Activated naive CD8-positive, alpha-beta T cell treated with anti-CD3 and anti-CD28 coated beads, Interleukin-2, amount 10 ng/mL, durations not matched to agents 7 days and 5 days (primary cell): ENCODE results near the gene TMEM217. TPM values are rescaled to one million over a fixed set of nuclear protein-coding genes. Genes with fewer than 3 reads are reported as not detected.

Experiments used
- ATAC-seq: fragments of 150-1000 bp; cut with Tn5 transposase; one replicate; pipeline ENCODE4 v1.10.0; 2021; ENCODE audit warnings: low read depth, moderate library complexity
- POLR2A ChIA-PET: fragments of 350-600 bp; sonication (Branson Sonifier 250); formaldehyde crosslinking; loops from one replicate; lab custom pipeline; 2021; ENCODE audit warnings: antibody characterized with exemption; lab: Charles Lee
- DNase-seq: peaks from one replicate; pipeline ENCODE4 v3.0.0; 2021
- H3K27ac Mint-ChIP-seq: one replicate; pipeline ENCODE4 v1.8.0; 2022; ENCODE audit warnings: mild to moderate bottlenecking, mixed read lengths
- H3K27me3 Mint-ChIP-seq: one replicate; pipeline ENCODE4 v1.8.0; 2022; ENCODE audit warnings: mild to moderate bottlenecking, moderate library complexity, mixed read lengths
- H3K36me3 Mint-ChIP-seq: one replicate; pipeline ENCODE4 v1.8.0; 2021; ENCODE audit warnings: mild to moderate bottlenecking, mixed read lengths
- H3K4me1 Mint-ChIP-seq: one replicate; pipeline ENCODE4 v1.8.0; 2021; ENCODE audit warnings: mixed read lengths
- H3K4me3 Mint-ChIP-seq: one replicate; pipeline ENCODE4 v1.8.0; 2022; ENCODE audit warnings: mild to moderate bottlenecking, moderate library complexity, mixed read lengths
- H3K9me3 Mint-ChIP-seq: one replicate; pipeline ENCODE4 v1.8.0; 2021; ENCODE audit warnings: mixed read lengths
- total RNA-seq, 2 experiments: library from RNA; stranded (reverse); gene quantifications; one replicate each; pipeline ENCODE4 v1.2.3, GENCODE V29; 2021

Gene TMEM217
- total RNA-seq, 2 experiments from 2014 or later = 1.4 to 2.0 TPM

DNA sequence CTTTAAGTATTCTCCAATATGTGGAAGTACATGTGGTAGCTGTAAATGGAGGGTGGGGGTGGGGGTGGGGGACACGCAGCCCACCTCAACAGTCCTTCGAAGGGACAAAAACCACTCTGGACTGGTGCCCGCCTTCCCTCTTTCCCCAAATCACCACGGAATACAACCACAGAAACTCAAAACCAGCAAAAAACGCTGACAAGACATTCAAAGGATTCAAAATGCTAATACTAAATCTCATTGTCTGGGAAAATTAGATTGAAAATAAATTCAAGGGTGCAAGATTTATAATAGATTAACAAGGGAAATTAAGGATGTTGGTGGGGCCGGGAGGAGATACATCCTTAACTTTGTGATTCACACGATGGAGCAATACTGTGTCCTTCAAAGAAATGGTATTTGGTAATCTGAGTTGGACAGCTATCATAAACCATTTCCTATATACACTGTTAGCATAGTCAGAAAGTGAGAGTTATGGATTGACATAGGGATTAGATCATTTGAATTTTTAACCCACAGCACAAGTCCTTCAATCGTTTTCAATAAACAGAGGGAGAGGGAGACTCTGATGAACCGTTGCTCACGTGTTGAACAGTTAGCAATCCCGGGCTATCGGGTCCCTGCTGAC, 1.1 kb downstream of the TMEM217 start:
- POLR2A ChIA-PET = interaction anchor here (0.5 to 2.8 kb wide), 11 partner anchors 16 to 486 kb away, joined by 3 to 15 read pairs (median 4); partner anchors contain the start of gene PIM1
- Mint-ChIP-seq H3K27ac (no peak overlapping the region), H3K27me3 (peaks cover 2% of the 10 kb centered on the region), H3K4me1 (peaks cover 34% of the 10 kb centered on the region), H3K4me3 (peak overlapping the region; percentile 94), H3K9me3 (no peaks in the 10 kb centered on the region), H3K36me3 (peaks cover 16% of the 10 kb centered on the region)
- ATAC-seq (no peak), DNase-seq (no peak)

- H3K9me3 Mint-ChIP-seq = no peaks in the 10 kb centered on the region
- peaks cover 2% of the 10 kb centered on the region for H3K27me3 Mint-ChIP-seq
- peaks cover 5% of the 10 kb centered on the region for H3K36me3 Mint-ChIP-seq
- H3K27ac Mint-ChIP-seq = no peak overlapping the region
- H3K4me3 Mint-ChIP-seq = no peak overlapping the region
- H3K4me1 Mint-ChIP-seq = peaks cover 28% of the 10 kb centered on the region
- POLR2A ChIA-PET = no interaction called here
- ATAC-seq (no peak), DNase-seq (no peak)
Measured at GRCh38 chr6:37254881-37255280, 3.1 kb downstream of the TMEM217 start.

DNA sequence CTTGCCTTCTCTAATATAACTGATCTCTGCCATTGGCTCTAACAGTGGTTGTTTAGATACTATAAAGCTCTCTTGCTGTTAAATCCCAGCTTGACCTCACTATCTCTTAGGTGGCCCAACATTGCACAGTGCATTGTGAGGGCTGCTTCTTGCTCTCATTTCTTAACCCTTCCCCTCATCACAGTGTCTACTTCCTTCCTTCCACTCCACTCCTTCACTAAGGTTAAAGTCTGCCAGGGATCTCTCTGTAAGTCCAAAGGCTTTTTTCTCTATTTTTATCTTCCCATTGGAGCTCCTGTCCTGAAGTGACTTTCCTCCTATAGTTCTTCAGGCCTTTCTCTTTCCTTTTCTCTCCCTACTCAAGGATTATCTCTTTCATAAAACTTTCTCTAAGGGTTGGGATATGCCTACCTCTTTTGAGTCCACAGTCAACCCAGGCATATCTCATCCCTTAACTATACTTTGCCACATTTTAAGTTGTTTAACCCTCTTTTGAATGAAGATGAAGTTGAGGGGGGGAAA, 4.4 kb downstream of the TMEM217 start:
- ATAC-seq = no peak
- Mint-ChIP-seq H3K27ac (no peak overlapping the region), H3K36me3 (peaks cover 5% of the 10 kb centered on the region), H3K27me3 (peaks cover 6% of the 10 kb centered on the region), H3K9me3 (no peaks in the 10 kb centered on the region), H3K4me3 (no peak overlapping the region), H3K4me1 (peaks cover 22% of the 10 kb centered on the region)
- DNase-seq = no peak
- POLR2A ChIA-PET = no interaction called here

DNA sequence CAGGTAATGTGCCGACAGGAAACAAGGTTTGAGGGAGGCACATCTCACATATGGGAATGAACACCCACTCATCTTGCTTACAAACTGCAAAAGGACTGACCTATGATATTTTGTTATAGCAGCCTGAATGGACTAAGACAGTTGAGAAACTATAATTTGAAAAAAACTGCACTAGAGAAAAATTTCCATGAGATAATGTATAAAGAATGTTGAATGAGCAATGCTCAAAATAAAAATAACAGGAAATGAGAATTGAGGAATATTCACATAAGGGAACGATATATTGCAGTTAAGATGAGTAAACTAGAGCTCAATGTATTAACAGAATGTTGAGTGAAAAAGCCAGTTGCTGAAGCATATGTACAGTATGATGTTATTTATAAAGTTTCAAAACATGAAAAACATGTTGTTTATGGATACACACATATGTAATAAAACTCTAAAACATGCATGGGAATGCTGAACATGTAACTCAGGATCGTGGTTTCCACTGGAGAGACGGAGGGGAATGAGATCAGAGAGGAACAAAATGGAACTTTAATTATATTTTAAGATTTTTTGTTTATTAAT, 6.6 kb downstream of the TMEM217 start:
- peaks cover 9% of the 10 kb centered on the region for H3K4me1 Mint-ChIP-seq
- H3K27me3 Mint-ChIP-seq = peaks cover 6% of the 10 kb centered on the region
- H3K4me3 Mint-ChIP-seq = no peak overlapping the region
- H3K36me3 Mint-ChIP-seq = peaks cover 10% of the 10 kb centered on the region
- H3K27ac Mint-ChIP-seq = no peak overlapping the region
- ATAC-seq = no peak
- POLR2A ChIA-PET = no interaction called here
- no peak for DNase-seq
- H3K9me3 Mint-ChIP-seq = no peaks in the 10 kb centered on the region

DNA sequence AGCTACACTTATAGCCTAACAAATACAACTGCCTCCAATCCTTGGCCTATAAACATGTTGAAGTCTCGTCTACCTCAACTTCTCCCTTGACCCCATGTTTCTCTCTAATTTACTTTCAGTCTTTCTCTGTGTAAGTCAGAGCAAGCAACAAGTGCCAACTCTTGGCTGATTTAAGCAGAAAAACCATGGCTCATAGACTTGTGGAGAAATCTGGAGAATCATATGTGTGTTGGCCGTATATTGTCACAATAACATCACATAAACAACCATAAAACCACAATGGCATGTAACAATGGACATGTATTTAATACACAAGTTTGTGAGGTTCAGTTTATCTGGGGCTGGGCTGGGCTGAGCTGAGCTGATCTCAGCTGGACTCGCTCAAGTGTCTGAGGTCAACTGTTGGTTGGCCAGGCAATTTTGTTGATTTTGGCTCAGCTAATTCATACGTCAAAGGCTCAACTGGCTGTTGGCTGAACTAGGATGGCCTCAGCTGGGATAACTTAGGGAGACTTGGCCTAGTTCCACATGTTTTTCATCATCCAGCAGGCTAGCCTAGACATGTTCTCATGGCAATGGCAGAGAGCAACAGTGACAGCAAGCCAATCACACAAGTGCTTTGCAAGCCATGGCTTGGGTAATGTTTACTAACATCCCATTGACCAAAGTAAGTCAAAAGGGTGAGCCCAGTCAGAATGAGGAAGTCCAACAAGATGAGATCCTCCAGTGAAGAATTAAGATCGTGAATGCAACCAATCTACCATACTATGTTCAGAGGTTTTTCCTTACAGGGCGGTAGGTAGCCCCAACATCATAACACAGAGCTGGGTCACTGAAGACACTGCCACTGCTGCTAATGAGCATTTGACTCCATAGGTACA, 13.3 kb downstream of the TMEM217 start:
- Mint-ChIP-seq H3K4me1 (peaks cover 14% of the 10 kb centered on the region), H3K27ac (no peak overlapping the region), H3K27me3 (peaks cover 6% of the 10 kb centered on the region), H3K9me3 (peaks cover 1% of the 10 kb centered on the region), H3K4me3 (no peak overlapping the region), H3K36me3 (peaks cover 5% of the 10 kb centered on the region)
- ATAC-seq (no peak), DNase-seq (no peak)
- POLR2A ChIA-PET = no interaction called here

- Mint-ChIP-seq H3K4me1 (peaks cover 15% of the 10 kb centered on the region), H3K9me3 (peaks cover 1% of the 10 kb centered on the region), H3K27me3 (peaks cover 2% of the 10 kb centered on the region), H3K27ac (no peak overlapping the region), H3K36me3 (peaks cover 5% of the 10 kb centered on the region), H3K4me3 (no peak overlapping the region)
- no peak for DNase-seq
- POLR2A ChIA-PET = no interaction called here
- ATAC-seq = no peak
Measured at GRCh38 chr6:37243816-37244370, 14.1 kb downstream of the TMEM217 start.

GRCh38 chr6:37243131-37243815, 14.7 kb downstream of the TMEM217 start:
- no peak for ATAC-seq
- H3K4me1 Mint-ChIP-seq = peaks cover 17% of the 10 kb centered on the region
- POLR2A ChIA-PET = no interaction called here
- peaks cover 2% of the 10 kb centered on the region for H3K27me3 Mint-ChIP-seq
- H3K9me3 Mint-ChIP-seq = peaks cover 1% of the 10 kb centered on the region
- H3K27ac Mint-ChIP-seq = no peak overlapping the region
- H3K4me3 Mint-ChIP-seq = no peak overlapping the region
- DNase-seq = no peak
- peaks cover 2% of the 10 kb centered on the region for H3K36me3 Mint-ChIP-seq

DNA sequence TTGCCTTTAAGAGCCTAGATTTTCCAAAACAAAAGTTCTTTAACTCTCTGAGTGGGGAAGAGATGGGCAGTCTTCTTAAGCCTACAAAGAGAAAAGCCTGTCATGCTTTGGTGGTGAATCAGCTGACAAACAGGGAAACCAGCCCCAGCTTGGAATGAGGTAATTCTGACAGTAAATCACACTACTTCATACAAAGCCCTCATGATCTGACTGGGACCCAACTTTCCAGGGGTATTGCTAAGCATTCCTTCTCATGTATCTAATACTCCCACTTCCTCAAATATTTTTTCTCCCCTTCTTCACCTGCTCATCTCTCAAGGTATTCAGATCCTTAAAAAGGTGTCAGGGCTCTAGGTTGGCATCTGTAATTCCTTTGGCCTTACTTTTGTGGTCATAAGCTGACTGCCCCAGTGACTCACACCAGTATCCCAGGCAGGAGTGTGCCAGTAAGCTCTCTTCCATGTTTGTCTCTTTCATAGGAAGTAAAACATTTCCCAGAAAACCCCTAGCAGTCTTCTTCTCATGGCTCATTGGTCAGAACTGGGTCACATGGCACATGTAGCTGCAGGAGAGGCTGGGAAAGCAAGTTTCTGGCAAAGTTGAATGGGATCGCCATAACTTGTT, 15.4 kb downstream of the TMEM217 start:
- POLR2A ChIA-PET = no interaction called here
- peaks cover 2% of the 10 kb centered on the region for H3K27me3 Mint-ChIP-seq
- H3K36me3 Mint-ChIP-seq = peaks cover 1% of the 10 kb centered on the region
- peaks cover 18% of the 10 kb centered on the region for H3K4me1 Mint-ChIP-seq
- DNase-seq (no peak), ATAC-seq (no peak)
- no peak overlapping the region for H3K27ac Mint-ChIP-seq
- peaks cover 1% of the 10 kb centered on the region for H3K9me3 Mint-ChIP-seq
- H3K4me3 Mint-ChIP-seq = no peak overlapping the region

DNA sequence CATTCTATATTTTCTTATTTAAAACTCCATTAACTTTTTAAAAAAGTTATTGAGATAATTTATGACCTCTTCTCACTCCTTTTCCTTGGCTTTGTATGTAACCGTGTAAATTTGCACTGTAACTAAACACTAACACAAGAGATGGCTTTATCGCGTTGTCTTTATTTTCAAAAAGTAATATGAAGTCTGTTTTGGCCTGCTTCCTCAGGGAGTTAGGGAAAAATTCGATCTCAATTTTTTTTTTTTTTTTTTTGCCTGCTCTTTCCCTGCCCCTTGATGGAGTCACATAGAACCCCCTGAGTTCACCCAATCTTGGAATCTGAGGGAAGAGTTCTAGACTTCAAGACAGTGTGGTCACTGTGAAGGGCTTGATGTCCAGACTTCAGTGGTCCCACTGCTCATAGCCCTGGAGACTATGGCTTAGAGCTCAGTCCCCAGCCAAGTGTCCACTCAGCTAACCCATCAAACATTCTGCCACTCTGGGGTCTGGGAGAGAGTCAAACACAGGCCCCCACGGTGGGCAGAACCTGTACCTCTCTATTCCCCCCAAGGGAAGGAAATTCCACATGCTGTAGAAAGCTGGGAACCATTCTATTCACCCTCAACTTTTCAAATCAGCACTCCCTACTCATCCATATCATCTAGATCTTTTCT, 16.0 kb downstream of the TMEM217 start:
- H3K27ac Mint-ChIP-seq = no peak overlapping the region
- ATAC-seq = no peak
- POLR2A ChIA-PET = interaction anchor here (1.5 kb wide), 1 partner anchor 16 kb away, joined by 4 read pairs; the partner anchor contains the start of genes TBC1D22B and TMEM217
- peaks cover 2% of the 10 kb centered on the region for H3K27me3 Mint-ChIP-seq
- H3K4me1 Mint-ChIP-seq = peaks cover 18% of the 10 kb centered on the region
- no peaks in the 10 kb centered on the region for H3K36me3 Mint-ChIP-seq
- H3K4me3 Mint-ChIP-seq = no peak overlapping the region
- no peak for DNase-seq
- H3K9me3 Mint-ChIP-seq = peaks cover 1% of the 10 kb centered on the region

- H3K4me1 Mint-ChIP-seq = peaks cover 18% of the 10 kb centered on the region
- DNase-seq = no peak
- ATAC-seq = no peak
- no peaks in the 10 kb centered on the region for H3K36me3 Mint-ChIP-seq
- H3K27me3 Mint-ChIP-seq = peaks cover 2% of the 10 kb centered on the region
- H3K27ac Mint-ChIP-seq = no peak overlapping the region
- H3K4me3 Mint-ChIP-seq = no peak overlapping the region
- POLR2A ChIA-PET = interaction anchor here (0.7 to 1.5 kb wide), 2 partner anchors 16 kb away, joined by 4 read pairs; partner anchors contain the start of genes TBC1D22B and TMEM217
- H3K9me3 Mint-ChIP-seq = peaks cover 1% of the 10 kb centered on the region
Measured at GRCh38 chr6:37241131-37241530, 16.8 kb downstream of the TMEM217 start.

GRCh38 chr6:37239950-37240713, 17.8 kb downstream of the TMEM217 start:
- POLR2A ChIA-PET = interaction anchor here (0.9 kb wide), 1 partner anchor 19 kb away, joined by 5 read pairs; no protein-coding TSS in a partner anchor
- ATAC-seq (peak; percentile 88), DNase-seq (peak; percentile 42)
- Mint-ChIP-seq H3K27ac (peak overlapping the region; percentile 44), H3K4me3 (peak overlapping the region; percentile 23), H3K4me1 (peaks cover 17% of the 10 kb centered on the region), H3K27me3 (no peaks in the 10 kb centered on the region), H3K9me3 (no peaks in the 10 kb centered on the region), H3K36me3 (no peaks in the 10 kb centered on the region)
